Astrocyte of the cerebellum (primary cell): ENCODE data around the gene PTPN7.
"Not testable (repeated sequence)": the region's sequence is repeated elsewhere in the genome, so short reads cannot be mapped to it uniquely, and the experiment has no call there.

Source experiments
- DNase-seq: peaks from one replicate; pipeline ENCODE4 v3.0.0-alpha.2; 2011; ENCODE audit warnings: low read depth
- H3K4me3 ChIP-seq: 2 replicates; pipeline ENCODE4 v1.5.1; 2011; ENCODE audit warnings: mild to moderate bottlenecking, low read depth, low read length, moderate library complexity
- CTCF ChIP-seq: IDR thresholded peaks from 2 replicates; pipeline ENCODE4 v1.5.1; 2012; ENCODE audit warnings: low read length, low read depth, moderate library complexity, mild to moderate bottlenecking; ENCODE audit errors: missing control alignments
- in situ Hi-C: cut with HindIII; loops from 2 replicates; pipeline ENCODE4 v1.10.0; 2017; ENCODE audit warnings: low sequenced_read_pairs

PTPN7 gene

GRCh38 chr1:202184750-202185460 is 24.5 kb upstream of the PTPN7 start:
- peak; percentile 66 for DNase-seq
- H3K4me3 ChIP-seq, result no peak overlapping the region
- peak; percentile 93 for TF ChIP-seq CTCF
- in situ Hi-C loops, result no loop called here

- no peak for DNase-seq
- no peak for TF ChIP-seq CTCF
- in situ Hi-C loops, result no loop called here
- H3K4me3 ChIP-seq, result no peak overlapping the region
Observed at GRCh38 chr1:202182040-202182877, 21.9 kb upstream of the PTPN7 start.

GRCh38 chr1:202181586-202181985 is 21.2 kb upstream of the PTPN7 start:
- no peak overlapping the region for H3K4me3 ChIP-seq
- DNase-seq, result no peak
- in situ Hi-C loops, result no loop called here
- no peak for TF ChIP-seq CTCF

GRCh38 chr1:202180751-202181139 is 20.3 kb upstream of the PTPN7 start:
- H3K4me3 ChIP-seq, in situ Hi-C loops, DNase-seq: not testable (repeated sequence)

- H3K4me3 ChIP-seq, result no peak overlapping the region
- no peak for DNase-seq
- in situ Hi-C loops, result no loop called here
- TF ChIP-seq CTCF, result no peak
Observed at GRCh38 chr1:202179828-202180750, 19.7 kb upstream of the PTPN7 start.

GRCh38 chr1:202176949-202177927 is 16.8 kb upstream of the PTPN7 start:
- in situ Hi-C loops, result no loop called here
- no peak for TF ChIP-seq CTCF
- no peak for DNase-seq
- no peak overlapping the region for H3K4me3 ChIP-seq
